HG03354 (cell line): ENCODE data around the gene NPRL2.

Experiments used
- ATAC-seq: cut with Tn5 transposase; IDR thresholded peaks from one replicate; pipeline ENCODE4 v1.9.1; 2021; ENCODE audit warnings: mild to moderate bottlenecking; ENCODE audit not compliant: unreplicated experiment, poor library complexity, severe bottlenecking

The NPRL2 gene

GRCh38 chr3:50333744-50334328 is 16.7 kb downstream of the NPRL2 start:
- no peak for ATAC-seq

DNA sequence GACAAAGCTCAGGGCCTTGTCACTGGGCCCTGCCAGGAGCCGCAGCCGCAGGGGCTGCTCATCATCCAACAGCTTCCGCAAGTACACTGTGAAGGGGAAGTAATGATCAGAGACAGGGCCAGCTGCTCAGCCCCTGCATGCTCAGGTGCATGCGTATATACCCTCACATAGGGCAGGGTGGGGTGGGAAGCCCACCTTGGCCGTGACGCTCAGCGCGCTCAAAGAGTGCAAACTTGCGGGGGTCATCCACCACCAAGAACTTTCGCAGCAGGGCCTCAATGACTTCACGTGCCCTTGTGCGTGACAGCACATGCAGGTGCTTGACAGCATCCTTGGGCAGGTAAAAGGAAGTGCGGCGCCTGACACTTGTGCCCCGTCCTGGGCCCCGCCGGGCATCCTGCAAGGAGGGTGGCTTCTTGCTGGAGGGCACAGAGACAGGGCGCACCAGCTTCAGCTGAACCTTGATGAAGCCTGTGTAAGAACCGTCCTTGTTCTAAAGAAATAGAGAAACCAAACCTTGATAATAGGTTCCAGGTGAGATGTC is 19.1 kb downstream of the NPRL2 start:
- ATAC-seq = no peak

DNA sequence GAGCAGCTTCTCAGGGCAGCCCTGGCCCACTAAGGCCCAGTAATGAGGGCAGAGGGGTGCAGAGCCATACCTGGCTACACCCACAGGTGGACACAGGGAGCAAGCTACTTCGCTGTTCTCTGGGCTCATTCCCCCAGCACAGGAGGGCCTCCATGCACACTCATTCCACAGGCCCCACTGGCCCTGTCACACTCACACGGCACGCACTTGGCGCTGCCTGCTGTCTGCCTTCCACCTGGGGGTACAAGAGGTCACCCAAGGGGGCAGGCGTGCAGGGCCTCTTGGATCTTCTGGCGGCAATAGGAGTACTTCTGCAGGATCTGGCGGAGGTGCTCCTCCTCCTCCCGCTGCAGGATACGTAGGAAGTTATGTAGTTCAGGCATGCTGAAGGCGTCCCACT is 20.2 kb downstream of the NPRL2 start:
- no peak for ATAC-seq

DNA sequence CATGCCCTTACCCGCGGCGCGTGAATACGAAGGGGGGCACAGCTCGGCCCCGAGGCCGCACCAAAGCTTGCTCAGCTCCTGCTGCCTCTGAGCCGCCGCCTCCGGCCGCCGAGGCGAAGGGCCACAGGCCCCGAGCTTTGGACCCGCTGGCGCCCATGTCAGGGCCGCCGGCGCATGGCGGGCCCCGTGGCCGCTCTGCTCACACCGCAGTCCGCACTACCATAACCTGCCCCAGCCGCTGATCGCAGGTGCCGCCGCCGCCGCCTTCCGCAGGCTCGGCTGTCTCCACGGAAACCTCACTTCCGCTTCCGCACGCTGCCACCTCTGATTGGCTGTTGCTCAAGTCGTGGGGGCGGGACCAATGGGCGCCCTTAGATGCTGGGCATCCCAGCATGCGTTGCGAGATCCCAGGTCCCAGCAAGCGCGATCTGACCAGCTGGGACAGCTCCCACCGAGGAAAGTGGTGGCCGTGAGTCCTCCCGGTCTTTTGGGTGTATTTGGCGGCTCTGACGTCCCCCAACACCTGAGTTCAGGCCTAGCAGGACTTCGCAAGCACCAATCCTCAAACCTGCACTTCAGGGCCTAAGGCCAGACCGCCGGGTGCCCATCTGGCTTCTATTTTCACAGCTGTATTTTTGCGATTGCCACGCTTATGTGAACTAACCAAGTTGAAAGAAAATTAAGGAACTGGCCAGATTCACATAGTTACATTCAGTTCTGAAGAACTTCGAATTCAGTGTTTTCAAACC is 22.5 kb downstream of the NPRL2 start, which contains the start of gene TUSC2:
TSS of gene TUSC2 (minus strand) at position 281 of the 749 bp plus-strand sequence. CDS start at position 157, 124 bp downstream.
- ATAC-seq = peak; percentile 90

DNA sequence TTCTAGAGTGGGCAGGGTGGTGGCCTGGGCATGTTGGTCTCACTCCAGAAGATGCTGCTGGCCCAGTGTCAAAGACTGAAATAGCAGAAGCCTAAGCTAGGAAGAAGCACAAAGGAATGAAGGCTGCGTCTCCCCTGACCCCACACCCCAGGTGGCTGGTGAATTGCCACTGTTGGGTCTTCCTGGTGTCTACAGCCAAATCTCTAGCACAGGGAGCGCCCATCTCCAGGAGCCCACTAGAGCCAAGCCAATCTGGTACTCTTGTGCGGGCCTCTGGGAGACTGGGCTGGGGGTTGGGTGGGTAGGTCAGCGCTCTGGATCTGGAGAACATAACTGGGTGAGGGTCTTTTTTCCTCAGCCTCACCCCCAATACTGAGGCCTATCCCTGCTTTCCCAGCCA is 23.4 kb downstream of the NPRL2 start:
- no peak for ATAC-seq

DNA sequence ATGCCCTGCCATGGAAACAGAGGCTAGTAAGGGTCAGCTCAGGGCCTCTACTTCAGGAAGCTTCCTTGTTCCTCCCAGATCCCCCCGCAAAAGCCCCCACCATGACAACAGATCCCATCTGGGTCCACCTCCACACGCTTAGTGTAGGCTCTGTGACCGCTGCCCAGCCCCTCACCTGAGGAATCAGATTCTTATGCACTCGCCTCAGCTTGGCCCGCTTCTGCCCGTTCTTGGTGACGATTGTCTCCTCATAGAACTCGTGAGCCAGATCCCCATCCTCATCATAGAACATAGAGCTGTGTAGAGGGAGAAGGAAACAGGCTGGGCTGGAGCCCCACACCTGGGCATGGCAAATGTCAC is 24.4 kb downstream of the NPRL2 start:
- ATAC-seq = no peak

GRCh38 chr3:50325497-50326181 is 24.9 kb downstream of the NPRL2 start:
- no peak for ATAC-seq

- no peak for ATAC-seq
These were observed 25.5 kb downstream of the NPRL2 start for GRCh38 chr3:50325113-50325480.

- no peak for ATAC-seq
These were observed 26.0 kb downstream of the NPRL2 start for GRCh38 chr3:50324351-50325112.

GRCh38 chr3:50323614-50324199 is 26.9 kb downstream of the NPRL2 start:
- ATAC-seq = no peak

DNA sequence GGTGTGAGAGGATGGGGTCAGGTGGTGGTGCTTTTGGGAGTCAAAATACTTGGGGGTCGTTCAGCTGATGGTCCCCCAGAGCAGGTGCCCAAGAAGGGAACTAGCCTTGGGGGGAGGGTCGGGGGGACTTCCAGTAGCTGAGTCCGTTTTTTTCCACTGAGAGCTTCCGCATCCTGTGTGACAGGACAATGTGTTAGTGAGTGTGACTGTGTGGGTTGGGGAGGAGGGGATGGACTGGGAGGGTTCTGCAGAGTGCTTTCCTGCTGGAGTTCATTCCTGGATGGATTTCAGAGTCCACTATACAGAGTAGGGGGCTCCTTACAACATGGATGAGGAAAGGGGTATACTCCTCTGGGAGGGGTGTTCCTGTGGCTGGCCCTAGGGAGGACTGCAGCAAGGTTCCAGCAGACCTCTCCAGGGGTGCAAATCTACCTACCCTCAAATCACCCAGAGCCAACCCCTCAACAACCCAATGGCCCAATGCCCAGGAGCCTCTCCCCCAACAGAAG is 27.4 kb downstream of the NPRL2 start:
- no peak for ATAC-seq

GRCh38 chr3:50322386-50323091 is 28.0 kb downstream of the NPRL2 start, which contains the start of gene HYAL2:
TSS of gene HYAL2 (minus strand) at chr3:50322745. CDS start at chr3:50320489, 2,256 bp downstream.
- ATAC-seq = no peak

DNA sequence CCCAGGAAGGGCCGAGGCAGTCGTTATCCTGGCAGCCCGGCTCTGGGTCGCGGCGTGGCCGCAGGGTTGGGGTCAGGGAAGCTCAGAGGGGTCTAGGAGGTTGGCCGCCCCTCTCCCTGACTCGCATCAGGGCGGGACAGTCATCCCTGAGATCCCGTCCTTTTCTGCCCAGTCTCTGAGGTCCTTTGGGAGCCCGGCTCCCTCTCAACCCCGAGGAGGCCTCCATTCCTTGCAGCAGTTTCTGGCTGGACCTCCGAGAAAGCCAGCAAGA is 28.5 kb downstream of the NPRL2 start:
- ATAC-seq = no peak

DNA sequence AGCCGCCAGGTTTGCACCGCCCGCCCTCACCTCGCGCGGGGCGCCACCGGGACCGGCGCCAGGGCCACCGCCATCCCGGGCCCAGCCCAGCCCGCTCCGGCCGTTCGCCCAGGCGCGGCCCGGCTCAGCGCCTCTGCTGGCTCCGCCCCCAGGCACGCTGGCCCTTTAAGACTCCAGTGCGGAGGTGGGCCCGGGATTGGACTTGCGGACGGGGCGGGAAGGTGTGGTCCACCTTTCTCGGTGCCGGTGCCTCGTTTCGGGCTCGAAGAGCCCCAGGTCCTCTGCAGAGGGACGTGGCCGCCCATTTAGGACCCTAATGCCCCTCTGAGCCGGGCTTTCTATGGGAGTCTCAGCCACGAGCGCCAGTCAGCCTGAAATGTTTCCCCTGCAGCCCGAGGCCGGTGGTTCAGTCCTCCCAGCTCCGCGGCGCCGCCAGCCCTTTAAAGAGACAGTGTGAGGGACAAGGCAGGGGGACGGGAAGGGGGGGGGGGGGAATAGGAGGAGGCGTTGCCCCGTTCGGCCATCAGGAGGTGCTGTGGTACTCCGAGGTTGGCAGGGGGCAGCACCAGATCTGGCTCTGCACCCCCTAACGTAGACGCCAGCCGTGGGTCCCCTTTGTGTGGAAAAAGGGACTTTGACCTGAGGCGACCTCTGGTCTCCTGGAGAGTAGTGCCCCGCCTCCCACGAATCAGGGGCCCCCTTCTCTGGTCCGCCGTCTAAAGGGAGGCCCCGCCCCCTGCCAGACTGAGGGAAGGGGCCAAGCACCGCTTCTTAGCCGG is 29.1 kb downstream of the NPRL2 start:
- ATAC-seq = peak; percentile 82

GRCh38 chr3:50320853-50321335 is 29.7 kb downstream of the NPRL2 start:
- peak; percentile 53 for ATAC-seq

DNA sequence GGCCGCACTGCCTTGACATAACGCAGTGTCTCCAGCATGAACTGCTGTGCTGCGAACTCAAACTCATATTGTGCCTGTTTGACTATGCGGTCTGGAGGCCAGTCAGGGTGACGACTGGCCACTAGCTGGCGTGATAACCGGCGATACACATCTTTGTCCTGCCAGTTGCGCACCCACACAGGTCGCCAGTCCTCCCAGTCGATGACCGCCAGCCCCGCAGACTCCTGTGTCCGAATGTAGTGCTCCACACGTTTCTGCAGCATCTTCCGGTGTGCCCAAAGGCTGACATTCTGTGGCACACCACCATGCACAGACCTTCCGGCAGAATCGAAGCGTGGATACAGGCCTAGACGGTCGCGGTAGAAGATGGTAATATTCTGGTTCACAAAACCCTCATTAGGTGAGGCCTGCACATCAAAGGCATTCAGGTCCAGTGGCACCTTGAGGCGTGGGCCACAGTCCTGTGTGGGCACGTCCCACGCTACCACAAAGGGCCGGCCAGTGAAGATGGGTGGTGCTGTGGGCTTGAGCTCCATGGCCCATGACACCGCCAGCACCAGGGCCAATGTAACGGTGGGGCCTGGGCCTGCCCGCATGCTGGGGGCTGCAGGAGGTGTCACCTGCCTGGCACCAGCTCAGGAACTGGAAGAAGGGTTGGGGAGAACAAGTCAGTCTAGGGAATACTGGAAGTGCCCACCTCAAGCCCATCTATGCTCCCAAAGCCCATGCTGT is 30.5 kb downstream of the NPRL2 start:
- no peak for ATAC-seq

GRCh38 chr3:50319181-50319893 is 31.2 kb downstream of the NPRL2 start:
- no peak for ATAC-seq
